Activated naive CD8-positive, alpha-beta T cell treated with anti-CD3 and anti-CD28 coated beads for 36 hours (primary cell): ENCODE results near the gene CD79A. TPM values are rescaled to one million over a fixed set of nuclear protein-coding genes. Genes with fewer than 3 reads are reported as not detected.
"Not testable (repeated sequence)": the region's sequence is repeated elsewhere in the genome, so short reads cannot be mapped to it uniquely, and the experiment has no call there.

ENCODE experiments used
- DNase-seq: peaks from one replicate; pipeline ENCODE4 v3.0.0; 2021
- H3K27ac Mint-ChIP-seq: one replicate; pipeline ENCODE4 v1.8.0; 2022; ENCODE audit warnings: mild to moderate bottlenecking, moderate library complexity, mixed read lengths
- H3K27me3 Mint-ChIP-seq: one replicate; pipeline ENCODE4 v1.8.0; 2022; ENCODE audit warnings: mild to moderate bottlenecking, mixed read lengths
- H3K36me3 Mint-ChIP-seq: one replicate; pipeline ENCODE4 v1.8.0; 2021; ENCODE audit warnings: mild to moderate bottlenecking, mixed read lengths
- H3K4me1 Mint-ChIP-seq: one replicate; pipeline ENCODE4 v1.8.0; 2021; ENCODE audit warnings: mixed read lengths
- H3K4me3 Mint-ChIP-seq: one replicate; pipeline ENCODE4 v1.8.0; 2022; ENCODE audit warnings: mild to moderate bottlenecking, moderate library complexity, mixed read lengths
- H3K9me3 Mint-ChIP-seq: one replicate; pipeline ENCODE4 v1.8.0; 2022; ENCODE audit warnings: mixed read lengths
- total RNA-seq, 2 experiments: library from RNA; stranded (reverse); gene quantifications; one replicate each; pipeline ENCODE4 v1.2.3, GENCODE V29; 2021

CD79A gene
- total RNA-seq, 2 experiments from 2014 or later, result 28.8 to 32.2 TPM

DNA sequence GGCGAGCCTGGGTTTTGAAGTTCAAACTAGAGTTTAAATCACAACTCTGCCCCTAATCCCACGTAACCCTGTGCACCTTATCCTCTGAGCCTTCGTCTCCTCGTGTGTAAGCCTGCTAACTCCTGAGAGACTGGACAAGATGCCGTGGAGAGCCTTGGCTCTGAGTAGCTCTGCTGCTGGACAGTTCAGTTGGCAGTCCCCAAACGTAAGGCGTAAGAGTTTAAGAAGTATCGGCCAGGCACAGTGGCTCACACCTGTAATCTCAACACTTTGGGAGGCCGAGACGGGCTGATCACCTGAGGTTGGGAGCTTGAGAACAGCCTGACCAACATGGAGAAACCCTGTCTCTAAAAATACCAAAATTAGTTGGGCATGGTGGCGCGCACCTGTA, 4.7 kb upstream of the CD79A start:
- DNase-seq, result no peak
- peaks cover 45% of the 10 kb centered on the region for H3K36me3 Mint-ChIP-seq
- H3K4me3 Mint-ChIP-seq, result no peak overlapping the region
- no peaks in the 10 kb centered on the region for H3K27me3 Mint-ChIP-seq
- H3K4me1 Mint-ChIP-seq, result peaks cover 78% of the 10 kb centered on the region
- H3K9me3 Mint-ChIP-seq, result no peaks in the 10 kb centered on the region
- H3K27ac Mint-ChIP-seq, result peak overlapping the region; percentile 93

DNA sequence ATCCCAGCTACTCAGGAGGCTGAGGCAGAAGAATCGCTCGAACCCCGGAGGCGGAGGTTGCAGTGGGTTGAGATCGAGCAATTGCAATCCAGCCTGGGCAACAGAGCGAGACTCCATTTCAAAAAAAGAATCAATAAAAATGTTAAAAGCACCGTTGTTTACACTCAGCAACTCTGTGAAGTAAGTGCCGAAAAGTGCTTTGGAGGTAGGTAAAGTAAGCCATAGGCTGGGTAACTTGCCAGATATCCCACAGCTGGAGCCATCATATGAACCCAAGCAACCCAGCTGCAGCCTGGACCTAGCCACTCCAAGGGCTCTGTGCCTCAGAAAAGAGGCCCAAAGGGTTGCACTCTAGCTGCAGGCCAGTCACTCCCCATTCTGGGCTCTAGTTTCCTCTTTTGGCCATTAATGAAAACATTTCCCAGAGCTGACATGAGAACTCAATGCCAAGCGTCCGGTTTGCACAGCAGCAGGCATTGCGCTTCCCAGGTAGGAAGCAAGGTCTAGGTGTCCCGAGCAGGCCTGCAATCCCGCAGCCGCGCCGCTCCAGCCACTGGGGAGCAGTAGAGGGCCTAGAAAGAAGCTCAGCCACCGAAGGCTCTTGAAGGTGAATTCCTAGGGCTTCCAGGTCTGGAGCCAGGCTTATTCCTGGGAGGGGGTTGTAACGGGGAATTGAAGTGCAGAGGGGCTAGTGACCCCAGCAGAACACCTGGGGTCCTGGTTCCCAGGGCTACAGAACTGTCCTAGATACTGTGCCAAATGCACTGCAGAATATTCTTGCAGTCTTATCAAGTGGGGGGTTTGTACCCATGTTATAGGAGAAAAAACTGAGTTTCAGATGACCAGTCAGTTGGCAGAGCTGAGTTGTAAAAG, 4.1 kb upstream of the CD79A start:
- DNase-seq, result peak; percentile 74
- H3K27me3 Mint-ChIP-seq, result no peaks in the 10 kb centered on the region
- H3K36me3 Mint-ChIP-seq, result peaks cover 41% of the 10 kb centered on the region
- H3K4me1 Mint-ChIP-seq, result peaks cover 78% of the 10 kb centered on the region
- H3K4me3 Mint-ChIP-seq, result peak overlapping the region; percentile 10
- peak overlapping the region; percentile 93 for H3K27ac Mint-ChIP-seq
- no peaks in the 10 kb centered on the region for H3K9me3 Mint-ChIP-seq

DNA sequence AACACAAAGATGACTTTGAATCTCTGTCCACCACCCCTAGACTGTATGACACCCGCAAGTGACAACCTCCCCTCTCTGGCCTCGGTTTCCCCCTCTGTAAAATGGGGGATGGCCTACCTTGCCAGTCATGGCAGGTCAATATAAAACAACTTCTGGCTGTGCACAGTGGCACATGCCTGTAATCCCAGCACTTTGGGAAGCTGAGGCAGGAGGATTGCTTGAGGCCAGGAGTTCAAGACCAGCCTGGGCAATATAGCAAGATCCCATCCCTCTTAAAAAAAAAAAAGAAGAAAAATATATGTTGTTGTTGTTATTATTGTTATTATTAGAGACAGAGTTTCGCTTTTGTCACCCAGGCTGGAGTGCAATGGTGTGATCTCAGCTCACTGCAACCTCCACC, 1.1 kb upstream of the CD79A start:
- Mint-ChIP-seq H3K36me3 (peaks cover 19% of the 10 kb centered on the region), H3K27ac (peak overlapping the region; percentile 91), H3K4me1 (peaks cover 69% of the 10 kb centered on the region), H3K4me3 (peak overlapping the region; percentile 20)
- not testable (repeated sequence) for H3K27me3 Mint-ChIP-seq, DNase-seq, H3K9me3 Mint-ChIP-seq

DNA sequence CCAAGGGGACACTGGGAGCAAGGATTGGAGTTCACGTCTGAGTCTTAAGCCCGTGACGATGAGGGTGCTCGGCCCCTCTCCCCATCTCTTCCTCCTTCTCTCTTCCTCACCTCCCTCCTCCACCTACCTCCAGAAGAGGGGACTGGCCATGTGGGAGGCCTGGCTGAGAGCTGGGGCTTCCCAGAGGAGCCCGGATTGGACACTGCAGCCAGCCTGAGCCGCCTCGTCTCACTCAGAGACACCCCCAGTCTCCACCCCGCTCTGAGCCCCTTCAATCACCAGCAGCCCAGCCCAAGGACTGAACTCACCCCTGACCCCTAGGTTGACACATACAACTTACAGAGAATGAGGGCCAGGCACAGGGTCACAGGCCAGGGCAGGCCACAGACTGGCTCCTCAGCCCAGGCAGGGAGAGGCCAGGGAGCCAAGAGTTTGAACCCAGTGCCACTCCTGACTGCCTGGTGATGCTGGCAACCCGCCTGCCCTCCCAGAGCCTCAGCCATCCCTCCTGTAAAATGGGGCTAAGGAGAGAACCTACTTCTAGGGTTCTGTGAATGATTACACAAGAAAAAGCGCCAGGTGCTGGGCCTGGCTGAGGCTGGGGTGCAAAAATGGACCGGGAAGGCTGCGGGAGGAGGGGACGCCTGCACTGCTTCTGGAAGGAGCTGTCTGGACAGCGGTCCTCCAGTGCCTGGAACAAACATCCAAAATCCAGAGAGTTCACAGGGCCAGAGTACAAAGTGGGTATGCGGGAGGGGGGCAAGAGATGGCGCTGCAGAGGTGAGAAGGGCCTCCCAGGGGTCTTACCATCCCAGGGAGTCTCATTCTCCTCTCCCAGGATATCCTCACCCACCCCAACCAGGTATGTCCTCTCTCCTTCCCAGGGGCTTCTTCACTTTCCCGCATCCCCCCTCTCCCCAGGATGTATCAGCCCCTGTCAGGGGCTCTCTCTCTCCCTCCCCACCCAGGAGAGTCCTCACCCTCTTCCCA, 1.1 kb downstream of the CD79A start:
- peak overlapping the region; percentile 91 for H3K27ac Mint-ChIP-seq
- peak; percentile 52 for DNase-seq
- H3K4me3 Mint-ChIP-seq, result peak overlapping the region; percentile 82
- H3K27me3 Mint-ChIP-seq, result no peaks in the 10 kb centered on the region
- H3K36me3 Mint-ChIP-seq, result peaks cover 5% of the 10 kb centered on the region
- peaks cover 62% of the 10 kb centered on the region for H3K4me1 Mint-ChIP-seq
- H3K9me3 Mint-ChIP-seq, result no peaks in the 10 kb centered on the region

DNA sequence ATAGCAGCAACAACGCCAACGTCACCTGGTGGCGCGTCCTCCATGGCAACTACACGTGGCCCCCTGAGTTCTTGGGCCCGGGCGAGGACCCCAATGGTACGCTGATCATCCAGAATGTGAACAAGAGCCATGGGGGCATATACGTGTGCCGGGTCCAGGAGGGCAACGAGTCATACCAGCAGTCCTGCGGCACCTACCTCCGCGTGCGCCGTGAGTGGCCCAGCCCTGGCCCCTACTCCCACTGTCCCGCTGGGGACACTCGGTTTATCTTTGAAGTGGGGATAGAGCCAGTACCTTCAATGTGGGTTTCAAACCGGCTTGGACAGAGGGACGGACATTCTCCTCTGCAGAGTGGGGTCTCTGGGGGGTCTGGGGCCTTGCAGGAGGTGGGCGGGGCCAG, 2.0 kb downstream of the CD79A start:
- DNase-seq, result no peak
- Mint-ChIP-seq H3K27me3 (no peaks in the 10 kb centered on the region), H3K4me3 (no peak overlapping the region), H3K36me3 (peaks cover 11% of the 10 kb centered on the region), H3K9me3 (no peaks in the 10 kb centered on the region), H3K4me1 (peaks cover 60% of the 10 kb centered on the region), H3K27ac (peak overlapping the region; percentile 91)

DNA sequence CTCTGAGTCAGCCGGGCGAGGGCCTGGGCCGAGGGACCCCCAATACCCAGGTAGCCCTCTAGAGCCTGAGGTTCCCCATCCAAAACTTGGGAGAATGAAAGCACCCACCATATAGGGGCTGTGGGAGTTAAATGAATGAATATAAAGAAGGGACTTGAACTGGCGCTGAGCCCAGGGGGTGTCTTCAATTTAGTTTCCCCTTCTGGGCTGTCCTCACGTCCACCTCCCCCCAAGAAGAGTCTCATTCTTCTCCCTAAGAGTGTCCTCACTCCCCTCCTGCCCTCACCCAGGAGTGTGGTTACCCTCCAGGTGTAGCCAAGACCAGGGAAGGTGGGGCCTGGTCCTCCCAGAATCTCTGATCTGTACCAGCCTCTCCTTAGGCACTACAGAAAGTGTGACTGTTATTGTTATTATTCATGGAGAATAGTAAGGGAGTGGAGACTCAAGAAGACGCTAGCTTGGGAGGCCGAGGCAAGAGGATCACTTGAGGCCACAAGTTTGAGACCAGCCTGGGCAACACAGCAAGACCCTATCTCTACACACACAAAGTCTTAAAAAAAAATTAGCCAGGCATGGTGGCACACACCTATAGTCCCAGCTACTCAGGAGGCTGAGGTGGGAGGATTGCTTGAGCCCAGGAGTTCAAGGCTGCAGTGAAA, 2.7 kb downstream of the CD79A start:
- Mint-ChIP-seq H3K27ac (no peak overlapping the region), H3K4me1 (peaks cover 58% of the 10 kb centered on the region), H3K36me3 (peaks cover 13% of the 10 kb centered on the region), H3K27me3 (no peaks in the 10 kb centered on the region), H3K9me3 (no peaks in the 10 kb centered on the region), H3K4me3 (no peak overlapping the region)
- no peak for DNase-seq

DNA sequence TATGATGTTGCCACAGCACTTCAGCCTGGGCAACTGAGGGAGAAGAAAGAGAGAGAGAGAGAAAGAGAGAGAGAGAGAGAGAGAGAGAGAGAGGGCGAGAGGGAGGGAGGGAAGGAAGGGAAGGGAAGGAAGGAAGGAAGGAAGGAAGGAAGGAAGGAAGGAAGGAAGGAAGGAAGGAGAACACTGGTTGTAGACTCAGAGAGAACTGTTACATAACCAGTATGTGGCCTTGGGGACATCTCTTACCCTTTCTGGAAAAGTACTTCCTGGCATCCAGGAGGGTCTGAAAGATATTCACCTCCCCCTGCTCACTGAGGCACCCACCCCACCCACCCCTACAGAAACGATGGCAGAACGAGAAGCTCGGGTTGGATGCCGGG, 3.2 kb downstream of the CD79A start:
- peaks cover 17% of the 10 kb centered on the region for H3K36me3 Mint-ChIP-seq
- peaks cover 60% of the 10 kb centered on the region for H3K4me1 Mint-ChIP-seq
- H3K27ac Mint-ChIP-seq, result no peak overlapping the region
- no peaks in the 10 kb centered on the region for H3K9me3 Mint-ChIP-seq
- H3K27me3 Mint-ChIP-seq, result no peaks in the 10 kb centered on the region
- H3K4me3 Mint-ChIP-seq, result no peak overlapping the region
- DNase-seq, result no peak

DNA sequence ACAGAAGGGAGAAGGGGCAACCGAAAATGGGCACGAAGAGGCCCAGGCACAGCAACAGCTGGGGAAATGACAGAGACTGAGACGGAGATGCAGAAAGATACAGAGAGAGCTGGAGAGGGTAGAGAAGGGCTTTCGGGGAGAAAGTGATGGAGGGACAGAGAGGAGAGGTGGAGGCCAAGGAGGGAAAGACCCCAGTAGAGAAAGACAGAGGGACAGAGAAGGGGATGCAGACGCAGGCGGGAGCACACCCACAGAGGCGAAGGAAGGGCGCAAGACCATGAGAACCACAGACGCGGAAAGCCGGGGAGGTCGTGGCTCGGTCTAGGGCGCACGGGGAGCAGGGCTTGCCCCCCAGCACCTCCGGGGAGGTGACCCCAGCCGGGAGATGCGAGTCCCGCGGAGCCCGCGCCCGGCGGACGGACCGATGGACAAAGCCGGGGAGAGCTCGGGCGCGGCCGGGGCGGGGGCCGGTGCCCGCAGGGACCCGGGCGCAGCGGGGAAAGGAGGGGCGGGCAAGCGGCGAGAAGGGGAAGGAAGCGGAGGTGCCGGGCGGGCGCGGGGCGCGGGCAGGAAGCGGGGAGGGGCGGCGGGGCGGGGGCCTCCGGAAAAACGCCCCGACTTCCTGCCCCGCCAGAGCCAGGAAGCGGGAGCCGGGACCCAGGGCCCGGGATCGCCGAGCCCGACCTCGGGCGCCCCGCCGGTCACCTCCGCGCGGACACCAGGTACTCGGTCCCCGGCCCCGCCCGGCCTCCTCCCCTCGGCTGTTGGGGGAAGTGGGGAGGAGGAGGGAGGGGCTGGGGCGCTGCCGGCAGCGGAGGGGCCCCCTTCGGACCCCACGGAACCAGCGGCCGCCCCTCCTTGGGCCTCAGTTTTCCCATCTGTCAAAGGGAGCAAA, 5.7 kb downstream of the CD79A start, which contains the start of gene ARHGEF1:
Gene ARHGEF1 (plus strand): TSS at position 617 of the 895 bp plus-strand sequence. CDS start 4,899 bp downstream, outside the sequence.
- Mint-ChIP-seq H3K9me3 (no peaks in the 10 kb centered on the region), H3K4me1 (peaks cover 52% of the 10 kb centered on the region), H3K27me3 (no peaks in the 10 kb centered on the region), H3K4me3 (peak within 1 kb of the TSS; percentile 93), H3K36me3 (peaks cover 28% of the 10 kb centered on the region), H3K27ac (peak within 1 kb of the TSS; percentile 95)
- DNase-seq, result peak; percentile 66

DNA sequence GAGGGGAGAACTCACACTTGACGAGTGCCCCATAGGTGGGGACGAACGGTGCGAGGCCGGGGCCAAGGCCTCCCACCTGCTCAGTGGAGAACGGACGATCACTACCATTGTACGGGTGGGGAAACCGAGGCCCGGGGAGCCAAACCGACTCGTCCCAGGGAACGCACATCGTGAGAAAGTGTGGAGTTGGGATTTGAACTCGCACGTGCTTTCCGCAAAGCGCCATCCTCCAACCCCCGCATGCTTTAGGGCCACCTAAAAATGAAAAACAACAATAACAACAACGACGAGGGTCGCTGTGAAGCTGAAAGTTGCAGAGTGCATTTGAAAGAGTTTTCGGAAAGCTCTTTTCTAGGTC, 6.4 kb downstream of the CD79A start:
- Mint-ChIP-seq H3K9me3 (no peaks in the 10 kb centered on the region), H3K4me1 (peaks cover 52% of the 10 kb centered on the region), H3K36me3 (peaks cover 33% of the 10 kb centered on the region), H3K27me3 (no peaks in the 10 kb centered on the region), H3K4me3 (peak overlapping the region; percentile 93), H3K27ac (peak overlapping the region; percentile 95)
- DNase-seq, result no peak

DNA sequence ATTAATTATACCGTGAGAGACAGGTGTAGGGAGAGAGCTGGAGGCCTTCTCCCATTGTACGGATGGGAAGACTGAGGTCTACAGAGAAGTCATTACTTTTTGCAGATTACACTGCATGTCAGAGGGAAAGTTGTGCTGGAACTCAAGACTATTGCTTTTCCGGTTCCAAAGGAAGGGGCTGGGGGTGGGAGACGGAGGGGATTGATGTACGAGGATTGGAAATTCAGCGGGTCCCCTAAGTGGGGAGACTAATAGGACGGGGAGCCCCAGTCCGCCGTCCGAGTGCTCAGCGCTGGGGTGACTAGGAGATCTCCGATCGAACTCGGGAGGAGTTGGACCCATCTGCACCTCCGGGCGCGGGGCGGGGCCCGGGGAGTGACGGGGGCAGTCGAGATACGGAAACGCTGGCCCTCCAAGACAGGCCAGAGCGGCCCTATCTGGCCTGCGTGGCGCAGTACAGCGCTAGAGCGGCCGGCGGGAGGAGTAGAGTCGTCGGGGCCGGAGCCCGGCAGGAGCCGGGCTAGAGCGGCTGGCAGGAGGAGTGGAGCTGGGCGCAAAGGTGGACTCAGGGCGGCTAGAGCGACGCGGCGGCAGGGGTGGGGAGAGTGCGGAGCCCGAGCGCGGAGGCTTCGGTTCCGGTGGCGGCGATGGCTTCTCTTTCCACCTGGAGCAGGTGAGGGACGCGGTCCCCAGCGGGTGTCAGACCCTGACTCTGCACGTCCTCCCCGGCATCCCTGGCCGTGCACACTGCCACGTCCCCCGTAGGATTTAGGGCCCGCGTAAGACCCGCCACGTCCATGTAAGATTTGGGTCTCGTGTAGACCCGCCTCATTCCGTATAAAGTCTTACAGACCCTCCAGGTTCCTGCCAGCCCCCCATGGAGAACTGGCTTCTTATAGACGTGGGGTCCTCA, 7.0 kb downstream of the CD79A start:
- peak overlapping the region; percentile 93 for H3K4me3 Mint-ChIP-seq
- no peaks in the 10 kb centered on the region for H3K27me3 Mint-ChIP-seq
- H3K27ac Mint-ChIP-seq, result peak overlapping the region; percentile 95
- peak; percentile 95 for DNase-seq
- H3K4me1 Mint-ChIP-seq, result peaks cover 53% of the 10 kb centered on the region
- H3K9me3 Mint-ChIP-seq, result no peaks in the 10 kb centered on the region
- peaks cover 38% of the 10 kb centered on the region for H3K36me3 Mint-ChIP-seq

DNA sequence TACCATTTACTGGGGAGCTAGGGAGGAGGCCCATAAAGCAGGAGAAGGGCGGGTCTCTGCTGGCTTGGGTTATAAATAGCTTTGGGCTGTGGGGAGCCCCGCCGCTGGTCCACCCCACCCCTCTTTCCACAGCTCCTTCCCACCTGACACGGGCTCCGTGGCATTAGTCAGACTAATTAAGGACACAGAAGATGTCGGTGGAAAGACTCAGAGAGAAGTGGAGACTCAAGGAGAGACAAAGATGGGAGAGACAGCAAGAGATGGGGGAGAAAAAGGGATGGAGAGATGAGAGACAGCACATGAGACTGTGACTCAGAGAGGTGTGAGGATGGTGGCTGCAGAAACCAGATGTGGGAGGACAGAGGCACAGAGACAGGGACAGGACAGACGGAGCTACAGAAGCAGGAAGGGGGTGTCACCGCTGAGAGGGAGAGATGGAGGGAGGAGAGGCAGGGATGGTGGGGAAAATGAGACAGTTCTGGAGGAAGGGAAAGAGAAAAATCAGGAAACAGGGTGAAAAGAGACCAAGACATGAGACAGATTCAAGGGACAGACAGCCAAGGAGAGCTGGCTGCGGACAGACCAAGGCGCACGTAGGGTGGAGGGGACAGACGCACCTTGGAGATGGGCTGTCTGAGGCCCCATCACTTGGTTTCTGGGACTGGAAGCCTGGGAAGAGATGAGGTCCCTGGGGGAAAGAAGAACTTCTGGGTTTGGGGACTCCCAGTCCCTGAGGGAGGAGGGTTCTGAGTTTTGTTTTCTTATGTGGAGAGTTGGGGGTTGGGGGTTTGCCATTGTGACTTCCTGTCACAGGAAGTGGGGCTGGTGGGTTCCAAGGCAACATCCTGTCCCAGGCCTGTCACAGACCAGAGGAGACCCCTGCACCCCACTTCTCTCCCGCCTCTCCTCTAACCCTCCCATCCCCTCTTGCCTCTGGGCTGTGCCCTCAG, 10.0 kb downstream of the CD79A start:
- DNase-seq, result peak; percentile 73
- Mint-ChIP-seq H3K36me3 (peaks cover 55% of the 10 kb centered on the region), H3K27me3 (no peaks in the 10 kb centered on the region), H3K4me1 (peaks cover 53% of the 10 kb centered on the region), H3K27ac (peak overlapping the region; percentile 92), H3K9me3 (no peaks in the 10 kb centered on the region), H3K4me3 (peak overlapping the region; percentile 79)

DNA sequence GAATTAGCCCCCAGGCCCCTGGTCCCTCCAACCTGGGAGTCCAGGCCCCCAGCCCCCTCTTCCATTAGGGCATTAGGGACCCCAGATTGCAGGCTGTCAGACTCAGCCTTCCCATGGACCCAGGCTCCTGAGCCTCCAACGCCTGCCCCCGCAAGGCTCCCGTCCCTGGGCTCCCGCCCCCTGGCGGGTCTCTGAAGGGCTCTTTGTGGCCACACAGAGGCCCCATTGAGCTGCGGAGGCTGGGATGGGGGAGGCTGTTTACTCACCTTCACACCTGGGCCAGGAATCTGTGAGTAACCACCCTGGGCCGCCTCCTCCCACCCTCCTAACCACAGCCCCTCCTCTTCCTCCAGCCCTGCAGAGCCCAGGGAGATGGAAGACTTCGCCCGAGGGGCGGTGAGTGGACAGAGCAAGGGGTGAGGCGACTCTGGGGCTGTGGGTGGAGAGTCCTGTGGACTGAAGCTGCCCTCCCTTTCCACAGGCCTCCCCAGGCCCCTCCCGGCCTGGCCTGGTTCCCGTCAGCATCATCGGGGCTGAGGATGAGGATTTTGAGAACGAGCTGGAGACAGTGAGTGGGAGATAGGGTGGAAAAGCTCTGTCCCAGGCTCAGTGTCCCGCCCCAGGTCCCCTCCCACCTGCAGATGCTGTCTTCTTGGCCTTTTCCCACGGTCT, 10.8 kb downstream of the CD79A start:
- H3K4me1 Mint-ChIP-seq, result peaks cover 48% of the 10 kb centered on the region

More for the DNA sequence above, 10.8 kb downstream of the CD79A start:
- H3K36me3 Mint-ChIP-seq, result peaks cover 54% of the 10 kb centered on the region
- peak overlapping the region; percentile 92 for H3K27ac Mint-ChIP-seq
- peak; percentile 92 for DNase-seq
- no peaks in the 10 kb centered on the region for H3K27me3 Mint-ChIP-seq
- H3K9me3 Mint-ChIP-seq, result no peaks in the 10 kb centered on the region
- peak overlapping the region; percentile 79 for H3K4me3 Mint-ChIP-seq
